GM11168 (cell line): ENCODE measurements around the gene C12orf75.

ENCODE experiments used
- in situ Hi-C: fragments of 300-500 bp; cut with MboI; formaldehyde crosslinking; loops from one replicate; pipeline ENCODE4 v1.12.0; 2022; ENCODE audit warnings: low sequenced_read_pairs; ENCODE audit not compliant: unreplicated experiment

Gene C12orf75

GRCh38 chr12:105332925-105333324 is 2.4 kb downstream of the C12orf75 start:
- in situ Hi-C loops: no loop called here

- in situ Hi-C loops: no loop called here
Observed at GRCh38 chr12:105334001-105334400, 3.5 kb downstream of the C12orf75 start.

- in situ Hi-C loops: no loop called here
Observed at GRCh38 chr12:105334582-105334981, 4.1 kb downstream of the C12orf75 start.

GRCh38 chr12:105335856-105336255 is 5.4 kb downstream of the C12orf75 start:
- in situ Hi-C loops: no loop called here

GRCh38 chr12:105336411-105336810 is 5.9 kb downstream of the C12orf75 start:
- in situ Hi-C loops: no loop called here

- in situ Hi-C loops: no loop called here
Observed at GRCh38 chr12:105337391-105337790, 6.9 kb downstream of the C12orf75 start.

GRCh38 chr12:105338966-105339365 is 8.5 kb downstream of the C12orf75 start:
- in situ Hi-C loops: no loop called here

- in situ Hi-C loops: loop anchor here (10.0 kb wide), 1 partner anchor 1624 kb away; no protein-coding TSS in a partner anchor
Observed at GRCh38 chr12:105341010-105341409, 10.5 kb downstream of the C12orf75 start.

- in situ Hi-C loops: loop anchor here (10.0 kb wide), 1 partner anchor 1623 kb away; no protein-coding TSS in a partner anchor
Observed at GRCh38 chr12:105341620-105342019, 11.1 kb downstream of the C12orf75 start.

- in situ Hi-C loops: loop anchor here (10.0 kb wide), 1 partner anchor 1622 kb away; no protein-coding TSS in a partner anchor
Observed at GRCh38 chr12:105342464-105342863, 12.0 kb downstream of the C12orf75 start.

- in situ Hi-C loops: loop anchor here (10.0 kb wide), 1 partner anchor 1621 kb away; no protein-coding TSS in a partner anchor
Observed at GRCh38 chr12:105343836-105344235, 13.3 kb downstream of the C12orf75 start.

GRCh38 chr12:105347499-105347898 is 17.0 kb downstream of the C12orf75 start:
- in situ Hi-C loops: loop anchor here (10.0 kb wide), 1 partner anchor 1617 kb away; no protein-coding TSS in a partner anchor

GRCh38 chr12:105348142-105348541 is 17.7 kb downstream of the C12orf75 start:
- in situ Hi-C loops: loop anchor here (10.0 kb wide), 1 partner anchor 1617 kb away; no protein-coding TSS in a partner anchor

- in situ Hi-C loops: loop anchor here (10.0 kb wide), 1 partner anchor 1616 kb away; no protein-coding TSS in a partner anchor
Observed at GRCh38 chr12:105348561-105348960, 18.1 kb downstream of the C12orf75 start.

- in situ Hi-C loops: loop anchor here (10.0 kb wide), 1 partner anchor 1616 kb away; no protein-coding TSS in a partner anchor
Observed at GRCh38 chr12:105349138-105349537, 18.6 kb downstream of the C12orf75 start.

- in situ Hi-C loops: no loop called here
Observed at GRCh38 chr12:105351523-105351922, 21.0 kb downstream of the C12orf75 start.

GRCh38 chr12:105352052-105352451 is 21.6 kb downstream of the C12orf75 start:
- in situ Hi-C loops: no loop called here

- in situ Hi-C loops: no loop called here
Observed at GRCh38 chr12:105352940-105353635, 22.6 kb downstream of the C12orf75 start.

- in situ Hi-C loops: no loop called here
Observed at GRCh38 chr12:105355752-105356151, 25.3 kb downstream of the C12orf75 start.

GRCh38 chr12:105357162-105357691 is 26.7 kb downstream of the C12orf75 start:
- in situ Hi-C loops: no loop called here

- in situ Hi-C loops: no loop called here
Observed at GRCh38 chr12:105358789-105359188, 28.3 kb downstream of the C12orf75 start.
